Keratinocyte (primary cell): ENCODE data around the gene MTFP1.

Source experiments
- EZH2 ChIP-seq: IDR thresholded peaks from one replicate; pipeline ENCODE4 v1.6.1; 2012; ENCODE audit warnings: inconsistent platforms, mild to moderate bottlenecking, low read length, moderate library complexity
- TF ChIP-seq, protein P1 (sequence below), 3 experiments: IDR thresholded peaks in 1 of 3; conservative IDR thresholded peaks in 1 of 3; optimal IDR thresholded peaks in 1 of 3; 2 replicates in 2 of 3; 3 replicates in 1 of 3; pipeline versions ENCODE3 to v1.5.1; 2011; ENCODE audit warnings: low read length in 3 of 3, mild to moderate bottlenecking in 3 of 3, moderate library complexity in 2 of 3, control low read depth in 1 of 3, inconsistent platforms in 1 of 3; ENCODE audit not compliant: insufficient read depth in 2 of 3; ENCODE audit errors: extremely low read depth in 1 of 3

DNA sequence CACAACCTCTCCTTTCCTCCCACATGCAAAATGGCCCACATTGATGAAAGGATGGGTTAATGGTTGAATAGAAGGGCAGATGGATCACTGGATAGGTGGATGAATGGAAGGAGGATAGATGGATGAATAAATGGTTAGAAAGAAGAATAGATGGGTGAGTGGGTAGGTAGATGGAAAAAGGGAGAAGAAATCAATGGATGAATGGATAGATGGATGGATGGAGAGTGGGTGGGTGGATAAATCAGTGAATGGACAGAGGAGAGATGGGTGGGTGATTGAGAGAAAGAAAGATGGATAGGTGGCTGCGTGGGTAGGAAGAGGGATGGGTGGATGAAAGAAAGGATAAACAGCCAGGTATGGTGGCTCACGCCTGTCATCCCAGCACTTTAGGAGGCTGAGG is 45.1 kb downstream of the MTFP1 start:
- TF ChIP-seq, protein P1, sequence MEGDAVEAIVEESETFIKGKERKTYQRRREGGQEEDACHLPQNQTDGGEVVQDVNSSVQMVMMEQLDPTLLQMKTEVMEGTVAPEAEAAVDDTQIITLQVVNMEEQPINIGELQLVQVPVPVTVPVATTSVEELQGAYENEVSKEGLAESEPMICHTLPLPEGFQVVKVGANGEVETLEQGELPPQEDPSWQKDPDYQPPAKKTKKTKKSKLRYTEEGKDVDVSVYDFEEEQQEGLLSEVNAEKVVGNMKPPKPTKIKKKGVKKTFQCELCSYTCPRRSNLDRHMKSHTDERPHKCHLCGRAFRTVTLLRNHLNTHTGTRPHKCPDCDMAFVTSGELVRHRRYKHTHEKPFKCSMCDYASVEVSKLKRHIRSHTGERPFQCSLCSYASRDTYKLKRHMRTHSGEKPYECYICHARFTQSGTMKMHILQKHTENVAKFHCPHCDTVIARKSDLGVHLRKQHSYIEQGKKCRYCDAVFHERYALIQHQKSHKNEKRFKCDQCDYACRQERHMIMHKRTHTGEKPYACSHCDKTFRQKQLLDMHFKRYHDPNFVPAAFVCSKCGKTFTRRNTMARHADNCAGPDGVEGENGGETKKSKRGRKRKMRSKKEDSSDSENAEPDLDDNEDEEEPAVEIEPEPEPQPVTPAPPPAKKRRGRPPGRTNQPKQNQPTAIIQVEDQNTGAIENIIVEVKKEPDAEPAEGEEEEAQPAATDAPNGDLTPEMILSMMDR (optimal IDR thresholded peaks at IDR 0.05 in 1 of 3, IDR thresholded peaks at IDR 0.05 in 1 of 3, conservative IDR thresholded peaks at IDR 0.05 in 1 of 3; ENCODE audit: extremely low read depth in 1 of 3, insufficient read depth in 2 of 3, low read length in 3 of 3), result no peak
- TF ChIP-seq EZH2, result no peak
